K562 (cell line): Measurements from ENCODE around the gene PRODH. TPM values are rescaled to one million over a fixed set of nuclear protein-coding genes. Genes with fewer than 3 reads are reported as not detected.

Source experiments
- COPS2 ChIP-seq: fragments of 450-650 bp; conservative IDR thresholded peaks from 2 replicates; pipeline ENCODE4 v1.6.1; 2016; ENCODE audit warnings: mild to moderate bottlenecking, moderate library complexity
- ETS2 ChIP-seq: IDR thresholded peaks from 2 replicates; pipeline ENCODE4 v1.6.1; 2016; ENCODE audit warnings: borderline replicate concordance, missing genetic modification characterization, mild to moderate bottlenecking, moderate library complexity, missing compliant biosample characterization; ENCODE audit not compliant: poor library complexity, severe bottlenecking
- GABPB1 ChIP-seq: sonication (generic); formaldehyde crosslinking; IDR thresholded peaks from 2 replicates; pipeline ENCODE4 v1.8.0; 2022; ENCODE audit warnings: mild to moderate bottlenecking, missing genetic modification reagents
- HMG20B ChIP-seq: fragments of 250-450 bp; sonication (Bioruptor Pico); IDR thresholded peaks from 2 replicates; pipeline ENCODE4 v1.5.0; 2021; ENCODE audit warnings: mild to moderate bottlenecking
- MTA1 ChIP-seq: fragments of 450-650 bp; IDR thresholded peaks from 2 replicates; pipeline ENCODE4 v1.6.1; 2017; ENCODE audit warnings: borderline replicate concordance
- NR2C1 ChIP-seq, 2 experiments: fragments of 450-650 bp; IDR thresholded peaks; 2 replicates each; pipeline ENCODE4 v1.6.1; 2017; ENCODE audit warnings: mild to moderate bottlenecking in 2 of 2, antibody characterized with exemption in 1 of 2, inconsistent platforms in 1 of 2, missing compliant biosample characterization in 1 of 2, missing genetic modification characterization in 1 of 2
- RNF2 ChIP-seq: sonication (generic); IDR thresholded peaks from 2 replicates; pipeline ENCODE4 v1.6.1; 2016
- SOX6 ChIP-seq: fragments of 450-650 bp; IDR thresholded peaks from 2 replicates; pipeline ENCODE4 v1.6.1; 2014; ENCODE audit warnings: mild to moderate bottlenecking
- SRSF7 ChIP-seq: fragments of 200-400 bp; formaldehyde crosslinking; optimal IDR thresholded peaks from 2 replicates; pipeline ENCODE3; 2017; ENCODE audit warnings: mild to moderate bottlenecking, low read depth, low read length
- TFAP4 ChIP-seq: sonication (generic); formaldehyde crosslinking; IDR thresholded peaks from 2 replicates; pipeline ENCODE4 v1.8.0; 2022; ENCODE audit warnings: missing genetic modification reagents, mild to moderate bottlenecking, moderate library complexity, borderline replicate concordance
- ZNF695 ChIP-seq: fragments of 450-650 bp; formaldehyde crosslinking; IDR thresholded peaks from 2 replicates; pipeline ENCODE4 v1.4.0; 2020; ENCODE audit warnings: mild to moderate bottlenecking, moderate library complexity
- polyA plus RNA-seq, 8 experiments: library from polyadenylated mRNA; depleted of rRNA in 4 of 8; stranded (reverse) in 5 of 8; unstranded in 3 of 8; fragments of >200 nt; fragmentation: Nextera tagmentation in 2 of 8; fragmentation: Illumina TruSeq in 1 of 8; extraction: Ambion mirVana in 2 of 8; extraction: Trizol in 1 of 8; gene quantifications; 2 replicates each; pipeline versions ENCODE4 v1.2.1 to v1.2.3, GENCODE V29; 2011 to 2014; ENCODE audit warnings: inconsistent platforms in 1 of 8, missing spikeins in 1 of 8
- total RNA-seq, 7 experiments: library from RNA; depleted of rRNA in 6 of 7; stranded (reverse); fragments of >200 nt in 6 of 7; fragmentation: Illumina TruSeq in 2 of 7; extraction: Trizol in 2 of 7; gene quantifications; 2 replicates each; pipeline versions ENCODE4 v1.2.1 to v1.2.3, GENCODE V29; 2011 to 2021; ENCODE audit warnings: low replicate concordance in 1 of 7
- TF ChIP-seq, protein P1 (sequence below): fragments of 250-450 bp; sonication (Bioruptor Pico); IDR thresholded peaks from 2 replicates; pipeline ENCODE4 v1.4.0; 2020; ENCODE audit warnings: mild to moderate bottlenecking, moderate library complexity
- TF ChIP-seq, protein P2 (sequence below): IDR thresholded peaks from 2 replicates; pipeline ENCODE4 v1.6.1; 2016; ENCODE audit warnings: missing genetic modification characterization, missing compliant biosample characterization
- TF ChIP-seq, protein P3 (sequence below): sonication (generic); formaldehyde crosslinking; IDR thresholded peaks from 2 replicates; pipeline ENCODE4 v1.8.0; 2023; ENCODE audit warnings: mild to moderate bottlenecking, missing genetic modification reagents
- TF ChIP-seq, protein P4 (sequence below): IDR thresholded peaks from 3 replicates; pipeline ENCODE4 v1.6.1; 2011; ENCODE audit warnings: borderline replicate concordance, mild to moderate bottlenecking; ENCODE audit not compliant: insufficient read length, insufficient read depth
- TF ChIP-seq, protein P5 (sequence below): IDR thresholded peaks from 2 replicates; pipeline ENCODE4 v1.6.1; 2012; ENCODE audit warnings: low read depth, low read length, improper control_type of control experiment, borderline replicate concordance

PRODH gene
- total and polyA plus RNA-seq, 9 of the 15 experiments (the other 6 are each of a cell fraction or from before 2014, with no cell fraction given) = 0.07 to 0.11 TPM; not detected in 7

DNA sequence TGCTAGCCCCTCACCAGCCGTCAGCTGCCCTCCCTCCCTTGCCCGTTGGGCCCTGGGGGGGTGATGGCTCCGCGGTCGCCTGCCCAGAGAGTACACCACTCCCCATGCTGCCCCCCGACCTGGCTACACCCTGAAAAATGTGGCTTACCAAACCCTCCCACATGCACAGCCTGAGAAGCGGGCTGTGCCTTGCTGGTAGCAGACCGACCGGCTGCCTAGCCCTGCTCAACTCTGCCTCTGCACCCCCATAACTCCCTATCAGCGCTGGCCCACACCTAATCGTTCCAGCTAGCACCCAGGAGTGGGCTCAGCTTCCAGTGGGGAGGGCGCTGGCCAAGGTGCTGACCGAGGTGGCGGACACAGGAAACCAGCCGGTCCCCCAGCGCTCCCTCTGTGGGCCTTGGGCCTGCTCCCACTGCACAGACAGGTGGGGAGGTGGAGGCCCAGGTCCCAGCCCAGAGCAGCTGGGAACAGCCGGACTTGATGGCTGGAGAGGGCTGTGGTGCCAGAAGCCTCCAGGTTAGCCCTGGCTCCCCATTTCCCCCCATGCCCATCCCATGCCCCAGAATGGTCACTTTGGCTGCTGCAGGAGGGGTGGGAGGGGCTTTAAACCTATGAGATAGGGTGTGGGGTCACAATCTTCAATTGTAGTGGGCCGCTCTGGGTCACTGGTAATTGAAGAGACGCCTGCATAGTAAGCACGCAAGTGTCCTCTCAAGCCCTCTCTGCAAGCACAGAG, 32.1 kb upstream of the PRODH start (continued):
- TF ChIP-seq, protein P1, sequence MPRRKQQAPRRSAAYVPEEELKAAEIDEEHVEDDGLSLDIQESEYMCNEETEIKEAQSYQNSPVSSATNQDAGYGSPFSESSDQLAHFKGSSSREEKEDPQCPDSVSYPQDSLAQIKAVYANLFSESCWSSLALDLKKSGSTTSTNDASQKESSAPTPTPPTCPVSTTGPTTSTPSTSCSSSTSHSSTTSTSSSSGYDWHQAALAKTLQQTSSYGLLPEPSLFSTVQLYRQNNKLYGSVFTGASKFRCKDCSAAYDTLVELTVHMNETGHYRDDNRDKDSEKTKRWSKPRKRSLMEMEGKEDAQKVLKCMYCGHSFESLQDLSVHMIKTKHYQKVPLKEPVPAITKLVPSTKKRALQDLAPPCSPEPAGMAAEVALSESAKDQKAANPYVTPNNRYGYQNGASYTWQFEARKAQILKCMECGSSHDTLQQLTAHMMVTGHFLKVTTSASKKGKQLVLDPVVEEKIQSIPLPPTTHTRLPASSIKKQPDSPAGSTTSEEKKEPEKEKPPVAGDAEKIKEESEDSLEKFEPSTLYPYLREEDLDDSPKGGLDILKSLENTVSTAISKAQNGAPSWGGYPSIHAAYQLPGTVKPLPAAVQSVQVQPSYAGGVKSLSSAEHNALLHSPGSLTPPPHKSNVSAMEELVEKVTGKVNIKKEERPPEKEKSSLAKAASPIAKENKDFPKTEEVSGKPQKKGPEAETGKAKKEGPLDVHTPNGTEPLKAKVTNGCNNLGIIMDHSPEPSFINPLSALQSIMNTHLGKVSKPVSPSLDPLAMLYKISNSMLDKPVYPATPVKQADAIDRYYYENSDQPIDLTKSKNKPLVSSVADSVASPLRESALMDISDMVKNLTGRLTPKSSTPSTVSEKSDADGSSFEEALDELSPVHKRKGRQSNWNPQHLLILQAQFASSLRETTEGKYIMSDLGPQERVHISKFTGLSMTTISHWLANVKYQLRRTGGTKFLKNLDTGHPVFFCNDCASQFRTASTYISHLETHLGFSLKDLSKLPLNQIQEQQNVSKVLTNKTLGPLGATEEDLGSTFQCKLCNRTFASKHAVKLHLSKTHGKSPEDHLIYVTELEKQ (CRISPR knock-in tag) = no peak
- TF ChIP-seq NR2C1 (IDR thresholded peaks at IDR 0.05) (no peak), NR2C1 (tag; IDR thresholded peaks at IDR 0.05) (no peak), GABPB1 (CRISPR knock-in tag) (peak; percentile 87), TFAP4 (peak; percentile 81; the same call in 1 of the 2 replicates), SRSF7 (no peak), RNF2 (no peak), SOX6 (no peak), MTA1 (no peak), HMG20B (CRISPR knock-in tag) (no peak), COPS2 (no peak), ETS2 (no peak), ZNF695 (CRISPR knock-in tag) (no peak)
- TF ChIP-seq, protein P2, sequence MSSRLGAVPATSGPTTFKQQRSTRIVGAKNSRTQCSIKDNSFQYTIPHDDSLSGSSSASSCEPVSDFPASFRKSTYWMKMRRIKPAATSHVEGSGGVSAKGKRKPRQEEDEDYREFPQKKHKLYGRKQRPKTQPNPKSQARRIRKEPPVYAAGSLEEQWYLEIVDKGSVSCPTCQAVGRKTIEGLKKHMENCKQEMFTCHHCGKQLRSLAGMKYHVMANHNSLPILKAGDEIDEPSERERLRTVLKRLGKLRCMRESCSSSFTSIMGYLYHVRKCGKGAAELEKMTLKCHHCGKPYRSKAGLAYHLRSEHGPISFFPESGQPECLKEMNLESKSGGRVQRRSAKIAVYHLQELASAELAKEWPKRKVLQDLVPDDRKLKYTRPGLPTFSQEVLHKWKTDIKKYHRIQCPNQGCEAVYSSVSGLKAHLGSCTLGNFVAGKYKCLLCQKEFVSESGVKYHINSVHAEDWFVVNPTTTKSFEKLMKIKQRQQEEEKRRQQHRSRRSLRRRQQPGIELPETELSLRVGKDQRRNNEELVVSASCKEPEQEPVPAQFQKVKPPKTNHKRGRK (tag) = no peak
- TF ChIP-seq, protein P3, sequence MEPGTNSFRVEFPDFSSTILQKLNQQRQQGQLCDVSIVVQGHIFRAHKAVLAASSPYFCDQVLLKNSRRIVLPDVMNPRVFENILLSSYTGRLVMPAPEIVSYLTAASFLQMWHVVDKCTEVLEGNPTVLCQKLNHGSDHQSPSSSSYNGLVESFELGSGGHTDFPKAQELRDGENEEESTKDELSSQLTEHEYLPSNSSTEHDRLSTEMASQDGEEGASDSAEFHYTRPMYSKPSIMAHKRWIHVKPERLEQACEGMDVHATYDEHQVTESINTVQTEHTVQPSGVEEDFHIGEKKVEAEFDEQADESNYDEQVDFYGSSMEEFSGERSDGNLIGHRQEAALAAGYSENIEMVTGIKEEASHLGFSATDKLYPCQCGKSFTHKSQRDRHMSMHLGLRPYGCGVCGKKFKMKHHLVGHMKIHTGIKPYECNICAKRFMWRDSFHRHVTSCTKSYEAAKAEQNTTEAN (CRISPR knock-in tag) = peak; percentile 31; the same call in 1 of the 2 replicates
- TF ChIP-seq, protein P4, sequence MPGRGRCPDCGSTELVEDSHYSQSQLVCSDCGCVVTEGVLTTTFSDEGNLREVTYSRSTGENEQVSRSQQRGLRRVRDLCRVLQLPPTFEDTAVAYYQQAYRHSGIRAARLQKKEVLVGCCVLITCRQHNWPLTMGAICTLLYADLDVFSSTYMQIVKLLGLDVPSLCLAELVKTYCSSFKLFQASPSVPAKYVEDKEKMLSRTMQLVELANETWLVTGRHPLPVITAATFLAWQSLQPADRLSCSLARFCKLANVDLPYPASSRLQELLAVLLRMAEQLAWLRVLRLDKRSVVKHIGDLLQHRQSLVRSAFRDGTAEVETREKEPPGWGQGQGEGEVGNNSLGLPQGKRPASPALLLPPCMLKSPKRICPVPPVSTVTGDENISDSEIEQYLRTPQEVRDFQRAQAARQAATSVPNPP = no peak
- TF ChIP-seq, protein P5, sequence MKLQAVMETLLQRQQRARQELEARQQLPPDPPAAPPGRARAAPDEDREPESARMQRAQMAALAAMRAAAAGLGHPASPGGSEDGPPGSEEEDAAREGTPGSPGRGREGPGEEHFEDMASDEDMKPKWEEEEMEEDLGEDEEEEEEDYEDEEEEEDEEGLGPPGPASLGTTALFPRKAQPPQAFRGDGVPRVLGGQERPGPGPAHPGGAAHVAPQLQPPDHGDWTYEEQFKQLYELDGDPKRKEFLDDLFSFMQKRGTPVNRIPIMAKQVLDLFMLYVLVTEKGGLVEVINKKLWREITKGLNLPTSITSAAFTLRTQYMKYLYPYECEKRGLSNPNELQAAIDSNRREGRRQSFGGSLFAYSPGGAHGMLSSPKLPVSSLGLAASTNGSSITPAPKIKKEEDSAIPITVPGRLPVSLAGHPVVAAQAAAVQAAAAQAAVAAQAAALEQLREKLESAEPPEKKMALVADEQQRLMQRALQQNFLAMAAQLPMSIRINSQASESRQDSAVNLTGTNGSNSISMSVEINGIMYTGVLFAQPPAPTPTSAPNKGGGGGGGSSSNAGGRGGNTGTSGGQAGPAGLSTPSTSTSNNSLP = no peak
